ENCODE measurements around the gene BTBD19. TPM values are rescaled to one million over a fixed set of nuclear protein-coding genes. Genes with fewer than 3 reads are reported as not detected.
"Not testable (repeated sequence)": the region's sequence is repeated elsewhere in the genome, so short reads cannot be mapped to it uniquely, and the experiment has no call there.

The BTBD19 gene
- total RNA-seq, 1 donor from 2014 or later: 5.0 TPM

- no peak for DNase-seq
Observed at GRCh38 chr1:44828003-44828651, 19.8 kb downstream of the BTBD19 start.

GRCh38 chr1:44828841-44829440, 20.6 kb downstream of the BTBD19 start:
- DNase-seq: no peak

GRCh38 chr1:44829506-44830384, 21.4 kb downstream of the BTBD19 start:
- no peak for DNase-seq

GRCh38 chr1:44830900-44831304, 22.6 kb downstream of the BTBD19 start:
- no peak for DNase-seq

GRCh38 chr1:44831516-44831915, 23.2 kb downstream of the BTBD19 start:
- no peak for DNase-seq

GRCh38 chr1:44832056-44832705, 23.9 kb downstream of the BTBD19 start:
- no peak for DNase-seq

GRCh38 chr1:44834328-44834727, 26.0 kb downstream of the BTBD19 start:
- DNase-seq: no peak

GRCh38 chr1:44835738-44836675, 27.7 kb downstream of the BTBD19 start:
- DNase-seq: peak; percentile 90

- not testable (repeated sequence) for DNase-seq
Observed at GRCh38 chr1:44838294-44838693, 30.0 kb downstream of the BTBD19 start.

GRCh38 chr1:44839576-44839975, 31.3 kb downstream of the BTBD19 start:
- peak; percentile 59 for DNase-seq

- DNase-seq: no peak
Observed at GRCh38 chr1:44842486-44842861, 34.2 kb downstream of the BTBD19 start.

GRCh38 chr1:44842862-44843655, 34.7 kb downstream of the BTBD19 start, which contains the start of gene PTCH2:
TSS of gene PTCH2 (minus strand) at chr1:44843253. CDS start at chr1:44842932, 321 bp downstream.
- DNase-seq: peak; percentile 91

GRCh38 chr1:44846985-44847384, 38.7 kb downstream of the BTBD19 start:
- no peak for DNase-seq

- no peak for DNase-seq
Observed at GRCh38 chr1:44847845-44848244, 39.5 kb downstream of the BTBD19 start.

GRCh38 chr1:44848456-44849181, 40.3 kb downstream of the BTBD19 start:
- DNase-seq: no peak

- DNase-seq: no peak
Observed at GRCh38 chr1:44849575-44850132, 41.3 kb downstream of the BTBD19 start.

GRCh38 chr1:44851308-44851707, 43.0 kb downstream of the BTBD19 start:
- DNase-seq: no peak

- DNase-seq: no peak
Observed at GRCh38 chr1:44853201-44853600, 44.9 kb downstream of the BTBD19 start.

GRCh38 chr1:44854970-44855369, 46.6 kb downstream of the BTBD19 start:
- DNase-seq: no peak

Measured in tongue (tissue), 2 donors.